Sigmoid colon (tissue), 3 donors: ENCODE results near the gene SUGP1.

ENCODE experiments used
- POLR2A ChIP-seq, 2 donors: fragments of 450-650 bp; IDR thresholded peaks; one replicate each; pipeline ENCODE4 v1.6.1; 2016; ENCODE audit warnings: antibody characterized with exemption in 2 of 2, mild to moderate bottlenecking in 2 of 2, moderate library complexity in 2 of 2
- TF ChIP-seq, protein P1 (sequence below), 4 experiments: fragments of 450-650 bp in 3 of 4; fragments of 200-600 bp in 1 of 4; IDR thresholded peaks; one replicate each; pipeline ENCODE4 v1.5.1; 2016 to 2019; ENCODE audit warnings: antibody characterized with exemption in 4 of 4, mild to moderate bottlenecking in 3 of 4, moderate library complexity in 2 of 4

DNA sequence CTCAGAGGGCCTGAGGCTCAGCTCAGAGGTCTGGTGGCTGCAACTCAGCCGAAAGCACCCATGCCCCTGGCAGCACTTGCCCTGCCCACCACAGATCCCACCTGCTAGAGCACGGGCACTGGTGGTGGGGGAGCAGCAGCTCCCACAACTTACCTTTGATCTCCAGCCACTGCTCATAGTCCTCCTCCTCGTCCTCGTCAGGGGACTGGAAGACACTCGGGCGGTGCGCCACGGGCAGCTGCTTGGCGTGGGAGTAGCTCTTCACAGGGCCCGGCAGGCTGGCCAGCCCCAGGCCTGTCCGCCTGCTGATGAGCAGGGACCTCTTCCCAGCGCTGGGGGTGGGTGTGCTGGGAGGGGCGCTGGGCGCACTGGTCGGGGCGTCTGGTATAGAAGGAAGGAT is 14.6 kb downstream of the SUGP1 start:
- TF ChIP-seq, protein P1, sequence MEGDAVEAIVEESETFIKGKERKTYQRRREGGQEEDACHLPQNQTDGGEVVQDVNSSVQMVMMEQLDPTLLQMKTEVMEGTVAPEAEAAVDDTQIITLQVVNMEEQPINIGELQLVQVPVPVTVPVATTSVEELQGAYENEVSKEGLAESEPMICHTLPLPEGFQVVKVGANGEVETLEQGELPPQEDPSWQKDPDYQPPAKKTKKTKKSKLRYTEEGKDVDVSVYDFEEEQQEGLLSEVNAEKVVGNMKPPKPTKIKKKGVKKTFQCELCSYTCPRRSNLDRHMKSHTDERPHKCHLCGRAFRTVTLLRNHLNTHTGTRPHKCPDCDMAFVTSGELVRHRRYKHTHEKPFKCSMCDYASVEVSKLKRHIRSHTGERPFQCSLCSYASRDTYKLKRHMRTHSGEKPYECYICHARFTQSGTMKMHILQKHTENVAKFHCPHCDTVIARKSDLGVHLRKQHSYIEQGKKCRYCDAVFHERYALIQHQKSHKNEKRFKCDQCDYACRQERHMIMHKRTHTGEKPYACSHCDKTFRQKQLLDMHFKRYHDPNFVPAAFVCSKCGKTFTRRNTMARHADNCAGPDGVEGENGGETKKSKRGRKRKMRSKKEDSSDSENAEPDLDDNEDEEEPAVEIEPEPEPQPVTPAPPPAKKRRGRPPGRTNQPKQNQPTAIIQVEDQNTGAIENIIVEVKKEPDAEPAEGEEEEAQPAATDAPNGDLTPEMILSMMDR (IDR thresholded peaks at IDR 0.05): no peak
- TF ChIP-seq POLR2A (IDR thresholded peaks at IDR 0.05): no peak
